Spinal cord (tissue), 10 donors: ENCODE results near the gene SASH1. TPM values are rescaled to one million over a fixed set of nuclear protein-coding genes. Genes with fewer than 3 reads are reported as not detected.
A peak's percentile ranks its signal among the peaks of the same experiment; 100 is the strongest.

Experiments
- DNase-seq, 6 donors: peaks; one replicate each; pipeline versions ENCODE4 v3.0.0 to v3.0.0-alpha.2; 2013 to 2015; ENCODE audit warnings: low spot score in 6 of 6, low read depth in 4 of 6
- H3K27ac ChIP-seq: one replicate; pipeline ENCODE4 v1.5.1; 2013; ENCODE audit warnings: low read depth, low read length, control low read depth
- H3K27me3 ChIP-seq: one replicate; pipeline ENCODE4 v1.6.1; 2013; ENCODE audit warnings: low read length; ENCODE audit not compliant: control insufficient read depth, insufficient read depth
- H3K36me3 ChIP-seq: one replicate; pipeline ENCODE4 v1.6.1; 2013; ENCODE audit warnings: low read length; ENCODE audit not compliant: control insufficient read depth, insufficient read depth
- H3K4me1 ChIP-seq: one replicate; pipeline ENCODE4 v1.6.1; 2013; ENCODE audit warnings: low read length; ENCODE audit not compliant: control insufficient read depth, insufficient read depth
- H3K4me3 ChIP-seq: one replicate; pipeline ENCODE4 v1.5.1; 2013; ENCODE audit warnings: low read depth, low read length, control low read depth
- H3K9me3 ChIP-seq: one replicate; pipeline ENCODE4 v1.6.1; 2013; ENCODE audit warnings: low read length; ENCODE audit not compliant: control insufficient read depth, insufficient read depth
- WGBS: methylation state at CpG from one replicate; pipeline ENCODE4 v1.1.5; 2013; ENCODE audit warnings: missing lambda C conversion rate; ENCODE audit not compliant: insufficient coverage; 5-methylcytosine and 5-hydroxymethylcytosine counted together
- polyA plus RNA-seq, 2 donors: library from polyadenylated mRNA; unstranded; fragments of 120-200 nt; gene quantifications; one replicate each; pipeline ENCODE4 v1.2.1, GENCODE V29; 2013; ENCODE audit not compliant: insufficient read length in 2 of 2
- total RNA-seq, 2 donors: library from RNA; depleted of rRNA in 1 of 2; stranded (reverse); fragments of 120-200 nt in 1 of 2; fragments of >200 nt in 1 of 2; gene quantifications; one replicate each; pipeline versions ENCODE4 v1.2.3 to v1.2.4, GENCODE V29; 2013 to 2014
- donor health status: healthy.

The SASH1 gene
- total and polyA plus RNA-seq, 4 donors: 51.0 to 77.3 (median 59.4) TPM

GRCh38 chr6:148465670-148466069 is 123.0 kb downstream of the SASH1 start:
- 38% methylated on average over 1 of the region's 6 CpGs for WGBS
- Histone ChIP-seq H3K36me3 (no peaks in the 10 kb centered on the region), H3K4me1 (peaks cover 28% of the 10 kb centered on the region), H3K4me3 (no peak overlapping the region), H3K27me3 (no peaks in the 10 kb centered on the region), H3K9me3 (no peaks in the 10 kb centered on the region), H3K27ac (peak overlapping the region; percentile 25)
- DNase-seq: no peak

- DNase-seq: no peak
- H3K27ac ChIP-seq: peak overlapping the region; percentile 25
- H3K36me3 ChIP-seq: no peaks in the 10 kb centered on the region
- no peaks in the 10 kb centered on the region for H3K9me3 ChIP-seq
- H3K27me3 ChIP-seq: no peaks in the 10 kb centered on the region
- H3K4me1 ChIP-seq: peaks cover 30% of the 10 kb centered on the region
- no peak overlapping the region for H3K4me3 ChIP-seq
- 27% methylated on average over 3 of the region's 4 CpGs for WGBS
Observed at GRCh38 chr6:148466158-148466557, 123.5 kb downstream of the SASH1 start.

- no peaks in the 10 kb centered on the region for H3K9me3 ChIP-seq
- H3K4me3 ChIP-seq: no peak overlapping the region
- no peaks in the 10 kb centered on the region for H3K27me3 ChIP-seq
- H3K27ac ChIP-seq: no peak overlapping the region
- peaks cover 30% of the 10 kb centered on the region for H3K4me1 ChIP-seq
- WGBS: no CpG with 5 or more reads among the region's 4 CpGs
- no peaks in the 10 kb centered on the region for H3K36me3 ChIP-seq
- no peak for DNase-seq
Observed at GRCh38 chr6:148467926-148468325, 125.3 kb downstream of the SASH1 start.

GRCh38 chr6:148470156-148470555 is 127.5 kb downstream of the SASH1 start:
- no peak for DNase-seq
- H3K27me3 ChIP-seq: no peaks in the 10 kb centered on the region
- 71% methylated on average over 6 of the region's 8 CpGs for whole genome bisulfite sequencing
- H3K9me3 ChIP-seq: no peaks in the 10 kb centered on the region
- H3K36me3 ChIP-seq: no peaks in the 10 kb centered on the region
- peaks cover 28% of the 10 kb centered on the region for H3K4me1 ChIP-seq
- no peak overlapping the region for H3K4me3 ChIP-seq
- peak overlapping the region; percentile 74 for H3K27ac ChIP-seq

- peak in 2 of 6 donors; percentile 10 to 38 for DNase-seq
- Histone ChIP-seq H3K36me3 (no peaks in the 10 kb centered on the region), H3K9me3 (no peaks in the 10 kb centered on the region), H3K4me1 (peaks cover 24% of the 10 kb centered on the region), H3K27ac (peak overlapping the region; percentile 74), H3K27me3 (no peaks in the 10 kb centered on the region), H3K4me3 (no peak overlapping the region)
- 44% methylated on average over 6 of the region's 10 CpGs for WGBS
Observed at GRCh38 chr6:148470606-148471465, 128.2 kb downstream of the SASH1 start.

GRCh38 chr6:148471624-148472159 is 129.1 kb downstream of the SASH1 start:
- peak in 4 of 6 donors; percentile 52 to 83 (median 64) for DNase-seq
- WGBS: 20% methylated on average over 4 of the region's 9 CpGs
- peaks cover 18% of the 10 kb centered on the region for H3K4me1 ChIP-seq
- H3K27me3 ChIP-seq: no peaks in the 10 kb centered on the region
- no peak overlapping the region for H3K4me3 ChIP-seq
- H3K27ac ChIP-seq: peak overlapping the region; percentile 74
- no peaks in the 10 kb centered on the region for H3K36me3 ChIP-seq
- H3K9me3 ChIP-seq: no peaks in the 10 kb centered on the region

- H3K4me1 ChIP-seq: peaks cover 18% of the 10 kb centered on the region
- peak overlapping the region; percentile 74 for H3K27ac ChIP-seq
- DNase-seq: peak in 3 of 6 donors; percentile 68 to 80 (median 73)
- WGBS: 8% methylated on average over 2 of the region's 12 CpGs
- H3K36me3 ChIP-seq: no peaks in the 10 kb centered on the region
- H3K27me3 ChIP-seq: no peaks in the 10 kb centered on the region
- no peaks in the 10 kb centered on the region for H3K9me3 ChIP-seq
- no peak overlapping the region for H3K4me3 ChIP-seq
Observed at GRCh38 chr6:148472171-148473105, 129.8 kb downstream of the SASH1 start.

GRCh38 chr6:148479497-148479896 is 136.9 kb downstream of the SASH1 start:
- WGBS: 100% methylated on average over 2 of the region's 5 CpGs
- Histone ChIP-seq H3K4me1 (no peaks in the 10 kb centered on the region), H3K9me3 (no peaks in the 10 kb centered on the region), H3K36me3 (peaks cover 3% of the 10 kb centered on the region), H3K27ac (no peak overlapping the region), H3K27me3 (no peaks in the 10 kb centered on the region), H3K4me3 (no peak overlapping the region)
- DNase-seq: no peak

- no peaks in the 10 kb centered on the region for H3K9me3 ChIP-seq
- no peaks in the 10 kb centered on the region for H3K27me3 ChIP-seq
- H3K36me3 ChIP-seq: peaks cover 6% of the 10 kb centered on the region
- WGBS: 93% methylated on average over 6 of the region's 10 CpGs
- H3K4me3 ChIP-seq: no peak overlapping the region
- H3K4me1 ChIP-seq: peaks cover 10% of the 10 kb centered on the region
- no peak for DNase-seq
- no peak overlapping the region for H3K27ac ChIP-seq
Observed at GRCh38 chr6:148487461-148487860, 144.8 kb downstream of the SASH1 start.
